Hepatocyte (in vitro differentiated cells): ENCODE measurements around the gene RNF217. TPM values are rescaled to one million over a fixed set of nuclear protein-coding genes. Genes with fewer than 3 reads are reported as not detected.

ENCODE experiments used
- DNase-seq: peaks from one replicate; pipeline ENCODE4 v3.0.0-alpha.2; 2016; ENCODE audit warnings: low spot score
- H2AFZ ChIP-seq: fragments of 200-600 bp; sonication (generic); 2 replicates; pipeline ENCODE4 v1.6.0; 2016; ENCODE audit warnings: antibody characterized with exemption, mild to moderate bottlenecking
- H3K27ac ChIP-seq: fragments of 200-600 bp; sonication (generic); 2 replicates; pipeline ENCODE4 v1.5.1; 2016; ENCODE audit warnings: mild to moderate bottlenecking
- H3K27me3 ChIP-seq: fragments of 200-600 bp; sonication (generic); 2 replicates; pipeline ENCODE4 v1.6.1; 2016
- H3K36me3 ChIP-seq: fragments of 200-600 bp; sonication (generic); replicated peaks from 2 replicates; pipeline ENCODE4 v1.5.1; 2016; ENCODE audit warnings: low read depth; ENCODE audit not compliant: insufficient read depth
- H3K4me1 ChIP-seq: fragments of 200-600 bp; sonication (generic); 2 replicates; pipeline ENCODE4 v1.5.1; 2016; ENCODE audit warnings: mild to moderate bottlenecking, moderate library complexity; ENCODE audit not compliant: insufficient read depth
- H3K4me2 ChIP-seq: fragments of 200-600 bp; sonication (generic); 2 replicates; pipeline ENCODE4 v1.6.0; 2016
- H3K4me3 ChIP-seq: fragments of 200-600 bp; sonication (generic); 2 replicates; pipeline ENCODE4 v1.5.1; 2016; ENCODE audit warnings: mild to moderate bottlenecking
- H3K79me2 ChIP-seq: fragments of 200-600 bp; sonication (generic); 2 replicates; pipeline ENCODE4 v1.6.0; 2017; ENCODE audit warnings: mild to moderate bottlenecking
- H3K9me2 ChIP-seq: fragments of 200-600 bp; sonication (generic); replicated peaks from 2 replicates; pipeline ENCODE4 v1.6.0; 2017; ENCODE audit warnings: mild to moderate bottlenecking; ENCODE audit not compliant: insufficient read depth
- H3K9me3 ChIP-seq: fragments of 200-600 bp; sonication (generic); 2 replicates; pipeline ENCODE4 v1.5.1; 2016; ENCODE audit warnings: low read depth, mild to moderate bottlenecking
- H4K20me1 ChIP-seq: fragments of 200-600 bp; sonication (generic); 2 replicates; pipeline ENCODE4 v1.6.0; 2016; ENCODE audit warnings: mild to moderate bottlenecking; ENCODE audit not compliant: insufficient read depth, poor library complexity, severe bottlenecking
- EZH2 ChIP-seq: fragments of 200-600 bp; sonication (generic); IDR thresholded peaks from 2 replicates; pipeline ENCODE4 v1.6.1; 2016; ENCODE audit warnings: antibody characterized with exemption, mild to moderate bottlenecking, borderline replicate concordance
- EZH2phosphoT487 ChIP-seq: fragments of 200-600 bp; sonication (generic); IDR thresholded peaks from one replicate; pipeline ENCODE4 v1.6.1; 2018; ENCODE audit warnings: antibody characterized with exemption, mild to moderate bottlenecking, low read depth, moderate library complexity; ENCODE audit not compliant: unreplicated experiment, severe bottlenecking
- WGBS: methylation state at CpG from one replicate; pipeline ENCODE4 v1.1.6; 2016; ENCODE audit warnings: low lambda C conversion rate; ENCODE audit errors: missing lambda C conversion rate; 5-methylcytosine and 5-hydroxymethylcytosine counted together
- polyA plus RNA-seq: library from polyadenylated mRNA; unstranded; fragments of >200 nt; fragmentation: Nextera tagmentation; extraction: Ambion mirVana; gene quantifications from 2 replicates; pipeline ENCODE4 v1.2.1, GENCODE V29; 2016
- total RNA-seq: library from RNA; depleted of rRNA; stranded (reverse); fragments of >200 nt; gene quantifications from 2 replicates; pipeline ENCODE4 v1.2.3, GENCODE V29; 2014
- TF ChIP-seq, protein P1 (sequence below): fragments of 200-600 bp; sonication (generic); IDR thresholded peaks from 2 replicates; pipeline ENCODE4 v1.5.1; 2016; ENCODE audit warnings: antibody characterized with exemption, mild to moderate bottlenecking; ENCODE audit not compliant: poor library complexity

RNF217 gene
- total and polyA plus RNA-seq, 2 experiments from 2014 or later, result 8.8 to 18.4 TPM

GRCh38 chr6:125037827-125038226 lies 75.6 kb downstream of the RNF217 start:
- no peak for DNase-seq
- no peaks in the 10 kb centered on the region for H3K4me1 ChIP-seq
- no peaks in the 10 kb centered on the region for H4K20me1 ChIP-seq
- no peak overlapping the region for H2AFZ ChIP-seq
- no peak overlapping the region for H3K27ac ChIP-seq
- H3K36me3 ChIP-seq, result no peaks in the 10 kb centered on the region
- no peak for TF ChIP-seq EZH2
- TF ChIP-seq, protein P1, sequence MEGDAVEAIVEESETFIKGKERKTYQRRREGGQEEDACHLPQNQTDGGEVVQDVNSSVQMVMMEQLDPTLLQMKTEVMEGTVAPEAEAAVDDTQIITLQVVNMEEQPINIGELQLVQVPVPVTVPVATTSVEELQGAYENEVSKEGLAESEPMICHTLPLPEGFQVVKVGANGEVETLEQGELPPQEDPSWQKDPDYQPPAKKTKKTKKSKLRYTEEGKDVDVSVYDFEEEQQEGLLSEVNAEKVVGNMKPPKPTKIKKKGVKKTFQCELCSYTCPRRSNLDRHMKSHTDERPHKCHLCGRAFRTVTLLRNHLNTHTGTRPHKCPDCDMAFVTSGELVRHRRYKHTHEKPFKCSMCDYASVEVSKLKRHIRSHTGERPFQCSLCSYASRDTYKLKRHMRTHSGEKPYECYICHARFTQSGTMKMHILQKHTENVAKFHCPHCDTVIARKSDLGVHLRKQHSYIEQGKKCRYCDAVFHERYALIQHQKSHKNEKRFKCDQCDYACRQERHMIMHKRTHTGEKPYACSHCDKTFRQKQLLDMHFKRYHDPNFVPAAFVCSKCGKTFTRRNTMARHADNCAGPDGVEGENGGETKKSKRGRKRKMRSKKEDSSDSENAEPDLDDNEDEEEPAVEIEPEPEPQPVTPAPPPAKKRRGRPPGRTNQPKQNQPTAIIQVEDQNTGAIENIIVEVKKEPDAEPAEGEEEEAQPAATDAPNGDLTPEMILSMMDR, result no peak
- no peak for TF ChIP-seq EZH2phosphoT487
- H3K9me2 ChIP-seq, result no peaks in the 10 kb centered on the region
- H3K4me2 ChIP-seq, result no peak overlapping the region
- H3K79me2 ChIP-seq, result peaks cover 18% of the 10 kb centered on the region
- H3K27me3 ChIP-seq, result no peaks in the 10 kb centered on the region
- H3K4me3 ChIP-seq, result no peak overlapping the region
- H3K9me3 ChIP-seq, result no peaks in the 10 kb centered on the region
- WGBS, result 72% methylated on average over 2 of the region's 2 CpGs

DNA sequence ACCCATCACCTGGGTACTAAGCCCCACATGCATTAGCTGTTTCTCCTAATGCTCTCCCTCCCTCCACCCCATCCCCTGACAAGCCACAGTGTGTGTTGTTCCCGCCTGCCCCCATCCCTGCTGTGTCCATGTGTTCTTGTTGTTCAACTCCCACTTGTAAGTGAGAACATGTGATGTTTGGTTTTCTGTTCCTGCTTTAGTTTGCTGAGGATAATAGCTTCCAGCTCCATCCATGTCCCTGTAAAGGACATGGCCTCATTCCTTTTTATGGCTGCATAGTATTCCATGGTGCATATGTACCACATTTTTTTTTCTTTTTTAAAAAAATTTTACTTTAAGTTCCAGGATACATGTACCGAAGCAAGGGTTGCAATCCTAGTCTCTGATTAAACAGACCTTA lies 76.7 kb downstream of the RNF217 start:
- Histone ChIP-seq H3K36me3 (no peaks in the 10 kb centered on the region), H3K4me2 (no peak overlapping the region), H3K79me2 (peaks cover 18% of the 10 kb centered on the region), H3K9me2 (no peaks in the 10 kb centered on the region), H4K20me1 (no peaks in the 10 kb centered on the region), H3K27ac (no peak overlapping the region), H3K27me3 (no peaks in the 10 kb centered on the region), H3K4me3 (no peak overlapping the region), H3K9me3 (no peaks in the 10 kb centered on the region), H3K4me1 (no peaks in the 10 kb centered on the region), H2AFZ (no peak overlapping the region)
- DNase-seq, result no peak
- WGBS, result 100% methylated on average over 2 of the region's 2 CpGs
- no peak for TF ChIP-seq EZH2

DNA sequence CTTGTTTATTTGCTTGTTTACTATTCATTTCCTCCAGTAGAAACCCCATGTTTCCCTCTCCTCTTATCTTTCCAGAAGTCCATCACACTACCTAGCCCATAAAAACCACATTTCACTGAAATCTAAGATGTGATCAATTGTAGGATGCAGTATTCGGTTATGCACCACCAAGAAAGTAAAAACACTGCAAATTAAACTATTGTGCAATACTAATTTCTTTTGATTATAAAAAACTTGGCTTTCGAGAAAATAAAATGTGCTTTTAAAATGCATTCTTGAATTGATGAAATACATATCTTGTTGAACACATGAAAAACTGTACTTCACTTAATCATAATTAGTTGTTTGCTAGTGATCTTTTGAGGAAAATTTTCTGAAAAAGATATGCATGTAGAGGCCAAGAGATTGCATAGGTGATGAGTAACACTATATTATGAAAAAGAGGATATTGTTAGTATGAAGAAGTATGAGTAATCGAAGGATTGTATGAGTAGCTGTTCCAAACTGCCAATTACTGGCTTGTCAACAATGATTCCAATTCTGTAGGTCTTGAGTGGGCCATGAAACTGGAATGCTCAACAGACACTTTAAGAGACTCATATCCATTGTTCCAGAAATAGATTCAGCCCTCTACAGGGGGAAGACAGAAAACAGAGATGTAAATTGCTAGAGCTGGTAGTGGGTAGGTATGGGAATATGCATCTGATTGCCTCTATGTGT lies 79.7 kb downstream of the RNF217 start:
- H2AFZ ChIP-seq, result no peak overlapping the region
- TF ChIP-seq, protein P1, result no peak
- TF ChIP-seq EZH2phosphoT487 (no peak), EZH2 (no peak)
- DNase-seq, result no peak
- no peaks in the 10 kb centered on the region for H3K27me3 ChIP-seq
- no peak overlapping the region for H3K27ac ChIP-seq
- H3K4me2 ChIP-seq, result no peak overlapping the region
- no peak overlapping the region for H3K4me3 ChIP-seq
- H3K4me1 ChIP-seq, result no peaks in the 10 kb centered on the region
- no peaks in the 10 kb centered on the region for H3K9me2 ChIP-seq
- peaks cover 19% of the 10 kb centered on the region for H3K79me2 ChIP-seq
- WGBS, result 97% methylated on average over 3 of the region's 3 CpGs
- H4K20me1 ChIP-seq, result no peaks in the 10 kb centered on the region
- H3K36me3 ChIP-seq, result no peaks in the 10 kb centered on the region
- H3K9me3 ChIP-seq, result no peaks in the 10 kb centered on the region

DNA sequence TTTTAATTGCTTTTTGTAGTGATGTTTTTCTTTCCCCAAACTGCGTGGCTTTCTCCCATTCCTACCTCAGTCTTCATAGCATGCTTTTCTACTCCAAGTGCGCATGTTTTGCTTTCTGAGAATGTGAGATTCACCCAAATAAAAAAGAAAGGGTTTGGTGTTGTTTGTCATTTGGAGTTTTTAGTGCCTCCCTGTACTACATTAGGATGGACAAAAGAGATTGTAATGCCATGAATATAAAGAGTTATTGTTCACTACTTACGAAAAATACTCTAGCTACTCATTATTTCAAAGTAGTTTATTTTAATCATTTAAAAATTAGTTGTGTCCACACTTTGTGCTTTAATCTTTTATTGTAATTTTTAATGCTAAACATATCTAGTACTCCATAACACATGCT lies 81.8 kb downstream of the RNF217 start:
- peaks cover 7% of the 10 kb centered on the region for H3K79me2 ChIP-seq
- no peak for DNase-seq
- no peaks in the 10 kb centered on the region for H3K9me3 ChIP-seq
- H3K4me1 ChIP-seq, result no peaks in the 10 kb centered on the region
- H3K4me2 ChIP-seq, result no peak overlapping the region
- no peaks in the 10 kb centered on the region for H3K27me3 ChIP-seq
- H4K20me1 ChIP-seq, result no peaks in the 10 kb centered on the region
- TF ChIP-seq, protein P1, result no peak
- TF ChIP-seq EZH2 (no peak), EZH2phosphoT487 (no peak)
- H2AFZ ChIP-seq, result no peak overlapping the region
- WGBS, result 93% methylated on average over 3 of the region's 3 CpGs
- H3K36me3 ChIP-seq, result no peaks in the 10 kb centered on the region
- no peak overlapping the region for H3K4me3 ChIP-seq
- H3K9me2 ChIP-seq, result no peaks in the 10 kb centered on the region
- H3K27ac ChIP-seq, result no peak overlapping the region
